Sigmoid colon (tissue), 7 donors: Measurements from ENCODE around the gene GNPDA1. TPM values are rescaled to one million over a fixed set of nuclear protein-coding genes. Genes with fewer than 3 reads are reported as not detected.

Experiments used
- DNase-seq: peaks from one replicate; pipeline ENCODE4 v3.0.0-alpha.2; 2019
- H3K27ac ChIP-seq, 4 donors: fragments of 200-600 bp; sonication (generic); one replicate each; pipeline ENCODE4 v1.5.1; 2016 to 2019; ENCODE audit warnings: mild to moderate bottlenecking in 1 of 4
- H3K27me3 ChIP-seq, 3 donors: fragments of 200-600 bp; sonication (generic); one replicate each; pipeline ENCODE4 v1.5.1; 2019; ENCODE audit warnings: mild to moderate bottlenecking in 1 of 3
- H3K36me3 ChIP-seq, 4 donors: fragments of 200-600 bp; sonication (generic); one replicate each; pipeline ENCODE4 v1.5.1; 2016 to 2019
- H3K4me1 ChIP-seq, 4 donors: fragments of 200-600 bp; sonication (generic); one replicate each; pipeline ENCODE4 v1.5.1; 2017 to 2019
- H3K4me3 ChIP-seq, 4 donors: fragments of 200-600 bp; sonication (generic); one replicate each; pipeline ENCODE4 v1.5.1; 2017 to 2019; ENCODE audit warnings: mild to moderate bottlenecking in 2 of 4, moderate library complexity in 1 of 4
- H3K9me3 ChIP-seq, 4 donors: fragments of 200-600 bp in 3 of 4; sonication (generic) in 3 of 4; one replicate each; pipeline versions ENCODE4 v1.5.1 to v1.6.1; 2013 to 2019
- EP300 ChIP-seq, 4 donors: sonication (generic); formaldehyde crosslinking; IDR thresholded peaks; one replicate each; pipeline ENCODE4 v1.6.1; 2017; ENCODE audit warnings: antibody characterized with exemption in 4 of 4
- POLR2A ChIP-seq, 2 donors: fragments of 450-650 bp; IDR thresholded peaks; one replicate each; pipeline ENCODE4 v1.6.1; 2016; ENCODE audit warnings: antibody characterized with exemption in 2 of 2, mild to moderate bottlenecking in 2 of 2, moderate library complexity in 2 of 2
- POLR2AphosphoS5 ChIP-seq, 4 donors: sonication (generic); formaldehyde crosslinking; IDR thresholded peaks; one replicate each; pipeline ENCODE4 v1.6.1; 2017; ENCODE audit warnings: antibody characterized with exemption in 4 of 4
- WGBS, 2 donors: extraction: QIAGEN DNeasy Blood & Tissue Kit; methylation state at CpG; one replicate each; pipeline ENCODE4 v1.1.7; 2013; 5-methylcytosine and 5-hydroxymethylcytosine counted together
- intact Hi-C: fragments of 100-400 bp; cut with DNase I; formaldehyde crosslinking; loops from one replicate; pipeline ENCODE4 v1.15.1; 2023
- polyA plus RNA-seq, 3 donors: library from polyadenylated mRNA; stranded (reverse); fragments of 200-250 nt; gene quantifications; one replicate each; pipeline ENCODE4 v1.2.3, GENCODE V29; 2013
- total RNA-seq, 4 donors: library from RNA; depleted of rRNA; stranded (reverse); fragments of >200 nt; gene quantifications; one replicate each; pipeline ENCODE4 v1.1.0, GENCODE V29; 2016
- TF ChIP-seq, protein P1 (sequence below), 4 experiments: fragments of 450-650 bp in 3 of 4; fragments of 200-600 bp in 1 of 4; IDR thresholded peaks; one replicate each; pipeline ENCODE4 v1.5.1; 2016 to 2019; ENCODE audit warnings: antibody characterized with exemption in 4 of 4, mild to moderate bottlenecking in 3 of 4, moderate library complexity in 2 of 4
- donor health status: healthy with polysubstance abuse.
- donor health status: Bipolar disorder and iron deficiency.
- donor health status: healthy.

Gene GNPDA1
- total and polyA plus RNA-seq, 7 donors = 18.6 to 58.1 (median 25.4) TPM

DNA sequence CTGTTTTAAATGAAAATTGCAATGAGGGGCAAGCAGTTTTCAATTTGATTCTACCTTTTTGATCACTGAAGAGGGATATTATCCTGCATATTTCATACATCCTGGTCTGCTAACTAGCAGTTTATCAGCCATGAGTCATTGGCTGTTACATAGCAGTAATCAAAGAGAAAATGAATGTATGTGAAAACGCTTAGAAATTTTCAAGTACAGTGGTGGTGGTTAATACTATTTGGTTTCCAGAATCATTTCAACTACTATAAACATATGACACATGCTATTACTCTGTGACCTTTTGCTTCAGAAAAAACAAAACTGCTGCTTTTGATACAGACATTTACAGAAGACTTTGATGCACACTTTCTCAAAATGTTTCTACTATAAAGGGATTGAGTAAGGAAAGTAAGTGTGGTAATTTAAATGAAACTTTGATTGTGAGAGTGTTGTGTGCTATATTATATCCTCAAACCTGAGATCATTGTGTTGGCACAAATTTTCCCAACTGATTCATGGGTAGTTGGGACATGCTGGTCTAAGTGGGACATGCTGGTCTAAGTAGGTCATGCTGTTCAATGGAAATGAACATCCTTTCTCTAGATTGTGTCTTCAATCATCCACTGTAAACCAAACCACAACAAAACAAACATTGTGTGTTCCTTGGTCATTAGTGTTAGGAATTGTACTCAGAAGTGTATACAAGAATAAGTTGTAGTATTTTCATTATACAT lies 38.8 kb downstream of the GNPDA1 start:
- peaks cover 15 to 68% (median 21%) of the 10 kb centered on the region in 4 donors for H3K36me3 ChIP-seq
- peaks cover 0 to 53% (median 34%) of the 10 kb centered on the region in 4 donors for H3K4me1 ChIP-seq
- H3K9me3 ChIP-seq = no peaks in the 10 kb centered on the region
- H3K4me3 ChIP-seq = no peak overlapping the region
- WGBS, 2 donors = 46% methylated on average over 1 of the region's 1 CpG
- H3K27me3 ChIP-seq = no peaks in the 10 kb centered on the region
- DNase-seq = no peak
- H3K27ac ChIP-seq = no peak overlapping the region
- intact Hi-C loops = no loop called here
- TF ChIP-seq, protein P1, sequence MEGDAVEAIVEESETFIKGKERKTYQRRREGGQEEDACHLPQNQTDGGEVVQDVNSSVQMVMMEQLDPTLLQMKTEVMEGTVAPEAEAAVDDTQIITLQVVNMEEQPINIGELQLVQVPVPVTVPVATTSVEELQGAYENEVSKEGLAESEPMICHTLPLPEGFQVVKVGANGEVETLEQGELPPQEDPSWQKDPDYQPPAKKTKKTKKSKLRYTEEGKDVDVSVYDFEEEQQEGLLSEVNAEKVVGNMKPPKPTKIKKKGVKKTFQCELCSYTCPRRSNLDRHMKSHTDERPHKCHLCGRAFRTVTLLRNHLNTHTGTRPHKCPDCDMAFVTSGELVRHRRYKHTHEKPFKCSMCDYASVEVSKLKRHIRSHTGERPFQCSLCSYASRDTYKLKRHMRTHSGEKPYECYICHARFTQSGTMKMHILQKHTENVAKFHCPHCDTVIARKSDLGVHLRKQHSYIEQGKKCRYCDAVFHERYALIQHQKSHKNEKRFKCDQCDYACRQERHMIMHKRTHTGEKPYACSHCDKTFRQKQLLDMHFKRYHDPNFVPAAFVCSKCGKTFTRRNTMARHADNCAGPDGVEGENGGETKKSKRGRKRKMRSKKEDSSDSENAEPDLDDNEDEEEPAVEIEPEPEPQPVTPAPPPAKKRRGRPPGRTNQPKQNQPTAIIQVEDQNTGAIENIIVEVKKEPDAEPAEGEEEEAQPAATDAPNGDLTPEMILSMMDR (IDR thresholded peaks at IDR 0.05) = no peak
- TF ChIP-seq EP300 (IDR thresholded peaks at IDR 0.05) = no peak
- no peak for TF ChIP-seq POLR2AphosphoS5 (IDR thresholded peaks at IDR 0.05)
- TF ChIP-seq POLR2A (IDR thresholded peaks at IDR 0.05) = no peak

DNA sequence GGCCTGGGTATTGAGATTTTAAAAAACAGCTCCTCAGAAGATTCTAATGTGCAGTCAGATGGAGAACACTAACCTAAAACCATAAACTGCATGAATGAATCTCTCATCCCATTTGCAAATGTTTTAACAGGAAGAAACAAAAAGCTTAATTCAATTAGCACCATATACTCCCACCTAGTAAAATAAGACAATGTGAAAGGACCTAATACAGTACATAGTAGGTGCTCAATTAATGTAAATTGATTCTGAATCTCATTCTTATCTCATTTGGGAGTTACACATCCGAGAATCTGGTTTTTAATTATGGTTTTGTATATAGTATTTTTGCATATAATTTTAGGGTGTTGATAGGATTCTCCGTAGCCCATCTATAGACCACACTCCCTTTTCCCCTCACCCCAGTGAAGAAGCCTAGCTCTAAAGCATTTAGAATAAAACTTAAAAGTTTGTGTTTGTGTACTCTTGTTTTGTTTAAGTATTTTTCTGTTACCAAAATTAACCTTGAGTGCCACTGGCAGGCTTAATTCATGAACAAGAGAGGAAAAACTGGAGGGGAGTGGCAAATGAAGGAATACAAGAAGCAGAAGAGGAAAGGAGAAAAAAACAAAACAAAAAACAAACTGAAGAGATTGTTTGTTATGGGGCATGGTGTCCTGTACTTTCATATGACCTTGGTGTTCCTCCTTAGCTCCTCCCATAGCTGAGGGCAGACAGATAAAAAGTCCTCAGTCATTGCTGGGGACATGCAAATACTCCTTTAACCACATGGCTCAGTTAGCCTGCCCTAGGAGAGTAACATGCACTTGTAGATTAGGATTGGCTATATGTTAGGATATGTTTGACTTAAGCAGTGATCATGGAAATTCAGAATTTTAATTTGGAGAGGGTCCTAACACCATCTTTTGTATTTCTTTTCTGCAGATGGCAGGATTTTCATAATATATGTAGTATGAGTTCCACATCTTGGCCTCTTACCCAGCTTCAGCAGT lies 42.8 kb downstream of the GNPDA1 start:
- TF ChIP-seq, protein P1 (IDR thresholded peaks at IDR 0.05) = no peak
- TF ChIP-seq POLR2A (IDR thresholded peaks at IDR 0.05) = no peak
- TF ChIP-seq EP300 (IDR thresholded peaks at IDR 0.05) = no peak
- TF ChIP-seq POLR2AphosphoS5 (IDR thresholded peaks at IDR 0.05) = no peak
- Histone ChIP-seq H3K27me3 (no peaks in the 10 kb centered on the region), H3K9me3 (no peaks in the 10 kb centered on the region), H3K4me1 (peaks cover 0 to 39% (median 30%) of the 10 kb centered on the region in 4 donors), H3K36me3 (peaks cover 6 to 35% (median 9%) of the 10 kb centered on the region in 4 donors), H3K4me3 (peak overlapping the region; percentile 65 to 84 (median 70)), H3K27ac (peak overlapping the region; percentile 94 to 96 (median 94))
- no peak for DNase-seq
- intact Hi-C loops = loop anchor here (2.0 to 5.0 kb wide), 2 partner anchors 43 to 48 kb away; partner anchors contain the start of genes DELE1 and GNPDA1
- WGBS, 2 donors = 53 to 68% methylated on average over 2 of the region's 2 CpGs

DNA sequence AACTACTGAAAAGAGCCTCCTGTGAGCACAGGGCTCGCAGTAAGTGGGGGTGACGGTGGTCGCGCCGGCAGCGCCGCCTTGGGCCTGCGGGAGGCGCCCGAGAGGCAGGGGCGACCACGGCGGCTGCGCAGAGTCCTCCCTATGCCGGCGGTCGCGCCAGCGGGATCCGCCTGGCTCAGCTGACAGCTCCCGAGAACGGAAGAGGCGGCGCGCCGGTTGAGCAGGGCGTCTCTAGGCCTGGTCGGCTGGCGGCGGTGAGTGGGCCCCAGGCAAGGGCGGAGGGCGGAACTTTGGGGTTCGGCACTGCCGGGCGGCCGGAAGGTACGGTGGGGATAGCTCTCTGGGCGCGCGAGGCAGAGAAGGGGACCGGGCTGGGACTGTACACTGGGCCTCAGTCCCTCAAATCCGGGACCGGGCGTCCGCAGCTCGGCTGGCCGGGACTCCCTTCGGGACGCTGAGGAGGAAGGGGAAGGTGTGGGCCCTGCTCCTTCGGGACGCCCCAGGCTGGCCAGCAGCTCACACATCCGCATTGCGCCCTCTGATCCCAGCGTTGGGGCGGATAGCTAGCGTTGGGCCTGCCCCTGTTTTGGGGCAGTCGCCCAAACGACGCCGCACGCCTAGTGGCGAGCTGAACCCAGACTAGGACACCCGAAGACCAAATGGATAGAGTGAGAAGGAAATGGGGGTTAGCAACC lies 43.8 kb downstream of the GNPDA1 start, which contains the start of gene RNF14:
Gene RNF14 (plus strand): TSS at position 192 of the 695 bp plus-strand sequence. CDS start 4,484 bp downstream, outside the sequence.
- Histone ChIP-seq H3K27me3 (no peaks in the 10 kb centered on the region), H3K36me3 (peaks cover 6 to 25% (median 8%) of the 10 kb centered on the region in 4 donors), H3K4me3 (peak within 1 kb of the TSS; percentile 65 to 84 (median 70)), H3K4me1 (peaks cover 0 to 29% (median 24%) of the 10 kb centered on the region in 4 donors), H3K27ac (peak within 1 kb of the TSS; percentile 94 to 96 (median 94)), H3K9me3 (no peaks in the 10 kb centered on the region)
- DNase-seq = peak; percentile 96
- WGBS, 2 donors = 0% methylated on average over 63 of the region's 63 CpGs
- intact Hi-C loops = loop anchor here (2.0 to 5.0 kb wide), 2 partner anchors 44 to 47 kb away; partner anchors contain the start of genes DELE1 and GNPDA1
- TF ChIP-seq EP300 (IDR thresholded peaks at IDR 0.05) = no peak
- peak; percentile 88 to 97 (median 93) for TF ChIP-seq POLR2AphosphoS5 (IDR thresholded peaks at IDR 0.05)
- TF ChIP-seq POLR2A (IDR thresholded peaks at IDR 0.05) = peak; percentile 70 to 87
- TF ChIP-seq, protein P1 (IDR thresholded peaks at IDR 0.05) = peak; percentile 86 to 96 (median 95)

DNA sequence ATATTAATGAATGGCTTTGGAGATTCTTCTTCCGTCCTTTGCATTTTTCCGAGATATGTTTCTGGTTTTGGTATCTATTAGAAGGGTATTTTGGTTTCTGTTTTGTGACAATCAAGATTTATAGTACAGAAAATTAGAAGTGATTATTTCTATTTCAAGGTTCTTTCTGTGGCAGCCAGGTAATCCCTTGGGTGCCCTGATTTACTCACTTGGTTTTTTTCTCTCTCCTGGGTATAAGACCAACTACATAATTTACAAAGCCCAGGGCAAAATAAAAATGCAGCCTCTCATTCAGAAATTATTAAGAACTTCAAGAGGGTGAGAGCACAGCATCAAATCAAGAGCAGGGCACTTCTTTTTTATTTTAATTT lies 45.9 kb downstream of the GNPDA1 start:
- intact Hi-C loops = loop anchor here (5.0 kb wide), 1 partner anchor 45 kb away; the partner anchor contains the start of gene DELE1
- H3K36me3 ChIP-seq = peaks cover 0 to 4% (median 0%) of the 10 kb centered on the region in 4 donors
- 92 to 97% methylated on average over 2 of the region's 2 CpGs for WGBS, 2 donors
- H3K9me3 ChIP-seq = no peaks in the 10 kb centered on the region
- TF ChIP-seq, protein P1 (IDR thresholded peaks at IDR 0.05) = no peak
- TF ChIP-seq POLR2A (IDR thresholded peaks at IDR 0.05) (no peak), POLR2AphosphoS5 (IDR thresholded peaks at IDR 0.05) (no peak), EP300 (IDR thresholded peaks at IDR 0.05) (no peak)
- no peaks in the 10 kb centered on the region for H3K27me3 ChIP-seq
- no peak overlapping the region for H3K27ac ChIP-seq
- H3K4me3 ChIP-seq = no peak overlapping the region
- no peak for DNase-seq
- H3K4me1 ChIP-seq = peaks cover 0 to 22% (median 20%) of the 10 kb centered on the region in 4 donors
